DOHH2 (cell line): ENCODE measurements around the gene SNRNP25.

Source experiments
- H3F3A ChIP-seq: fragments of 200-600 bp; sonication (generic), shearing (Covaris generic); 2 replicates; pipeline ENCODE4 v1.6.0; 2016; ENCODE audit warnings: antibody characterized with exemption, mild to moderate bottlenecking; ENCODE audit not compliant: control insufficient read depth, insufficient read depth
- H3K27ac ChIP-seq: fragments of 200-600 bp; sonication (generic); 2 replicates; pipeline ENCODE4 v1.5.1; 2014; ENCODE audit warnings: low read depth, mild to moderate bottlenecking, low read length, moderate library complexity
- H3K27me3 ChIP-seq: fragments of 200-600 bp; sonication (generic); 2 replicates; pipeline ENCODE4 v1.6.1; 2014; ENCODE audit warnings: mild to moderate bottlenecking, low read length, mixed read lengths; ENCODE audit not compliant: control insufficient read depth
- H3K36me3 ChIP-seq: fragments of 200-600 bp; sonication (generic); 2 replicates; pipeline ENCODE4 v1.6.1; 2014; ENCODE audit warnings: mild to moderate bottlenecking, low read length, moderate library complexity, mixed read lengths; ENCODE audit not compliant: control insufficient read depth
- H3K4me1 ChIP-seq: fragments of 200-600 bp; sonication (generic); 2 replicates; pipeline ENCODE4 v1.6.1; 2014; ENCODE audit warnings: mild to moderate bottlenecking, low read length, mixed read lengths; ENCODE audit not compliant: control insufficient read depth
- H3K4me2 ChIP-seq: fragments of 200-600 bp; sonication (generic); 2 replicates; pipeline ENCODE4 v1.6.0; 2014; ENCODE audit warnings: mild to moderate bottlenecking, low read length, moderate library complexity
- H3K4me3 ChIP-seq: fragments of 200-600 bp; sonication (generic); 2 replicates; pipeline ENCODE4 v1.5.1; 2014; ENCODE audit warnings: mild to moderate bottlenecking, low read length, mixed read lengths
- H3K79me2 ChIP-seq: fragments of 200-600 bp; sonication (generic); 2 replicates; pipeline ENCODE4 v1.6.1; 2014; ENCODE audit warnings: mild to moderate bottlenecking, low read length, mixed read lengths; ENCODE audit not compliant: control insufficient read depth
- H3K9me2 ChIP-seq: fragments of 200-600 bp; sonication (generic); replicated peaks from 2 replicates; pipeline ENCODE4 v1.6.1; 2014; ENCODE audit warnings: mild to moderate bottlenecking, low read length, mixed read lengths; ENCODE audit not compliant: control insufficient read depth
- H3K9me3 ChIP-seq: fragments of 200-600 bp; sonication (generic); 2 replicates; pipeline ENCODE4 v1.6.1; 2014; ENCODE audit warnings: antibody characterized with exemption, low read length, mixed read lengths; ENCODE audit not compliant: control insufficient read depth, insufficient read depth
- H4K20me1 ChIP-seq: fragments of 200-600 bp; sonication (generic); 2 replicates; pipeline ENCODE4 v1.6.0; 2014; ENCODE audit warnings: low read depth, mild to moderate bottlenecking, antibody characterized with exemption, low read length, moderate library complexity; ENCODE audit not compliant: control insufficient read depth, insufficient read depth
- EZH2phosphoT487 ChIP-seq: fragments of 200-600 bp; sonication (generic); IDR thresholded peaks from 2 replicates; pipeline ENCODE4 v1.6.1; 2017; ENCODE audit warnings: borderline replicate concordance, mild to moderate bottlenecking, antibody characterized with exemption, low read length, moderate library complexity, mixed read lengths
- TF ChIP-seq, protein P1 (sequence below): fragments of 200-600 bp; sonication (generic); IDR thresholded peaks from one replicate; pipeline ENCODE4 v1.5.1; 2014; ENCODE audit warnings: antibody characterized with exemption, mild to moderate bottlenecking, low read depth, low read length; ENCODE audit not compliant: poor library complexity, severe bottlenecking

Gene SNRNP25

GRCh38 chr16:64914-65255 is 11.3 kb downstream of the SNRNP25 start:
- TF ChIP-seq, protein P1, sequence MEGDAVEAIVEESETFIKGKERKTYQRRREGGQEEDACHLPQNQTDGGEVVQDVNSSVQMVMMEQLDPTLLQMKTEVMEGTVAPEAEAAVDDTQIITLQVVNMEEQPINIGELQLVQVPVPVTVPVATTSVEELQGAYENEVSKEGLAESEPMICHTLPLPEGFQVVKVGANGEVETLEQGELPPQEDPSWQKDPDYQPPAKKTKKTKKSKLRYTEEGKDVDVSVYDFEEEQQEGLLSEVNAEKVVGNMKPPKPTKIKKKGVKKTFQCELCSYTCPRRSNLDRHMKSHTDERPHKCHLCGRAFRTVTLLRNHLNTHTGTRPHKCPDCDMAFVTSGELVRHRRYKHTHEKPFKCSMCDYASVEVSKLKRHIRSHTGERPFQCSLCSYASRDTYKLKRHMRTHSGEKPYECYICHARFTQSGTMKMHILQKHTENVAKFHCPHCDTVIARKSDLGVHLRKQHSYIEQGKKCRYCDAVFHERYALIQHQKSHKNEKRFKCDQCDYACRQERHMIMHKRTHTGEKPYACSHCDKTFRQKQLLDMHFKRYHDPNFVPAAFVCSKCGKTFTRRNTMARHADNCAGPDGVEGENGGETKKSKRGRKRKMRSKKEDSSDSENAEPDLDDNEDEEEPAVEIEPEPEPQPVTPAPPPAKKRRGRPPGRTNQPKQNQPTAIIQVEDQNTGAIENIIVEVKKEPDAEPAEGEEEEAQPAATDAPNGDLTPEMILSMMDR: no peak
- no peak for TF ChIP-seq EZH2phosphoT487
- Histone ChIP-seq H3K79me2 (no peaks in the 10 kb centered on the region), H4K20me1 (no peaks in the 10 kb centered on the region), H3K9me3 (no peaks in the 10 kb centered on the region), H3K9me2 (no peaks in the 10 kb centered on the region), H3K36me3 (no peaks in the 10 kb centered on the region), H3F3A (no peaks in the 10 kb centered on the region), H3K27me3 (peaks cover 21% of the 10 kb centered on the region), H3K4me3 (no peak overlapping the region), H3K27ac (no peak overlapping the region), H3K4me1 (no peaks in the 10 kb centered on the region), H3K4me2 (no peak overlapping the region)

- no peak overlapping the region for H3K4me2 ChIP-seq
- H3K4me1 ChIP-seq: no peaks in the 10 kb centered on the region
- no peaks in the 10 kb centered on the region for H3K36me3 ChIP-seq
- H3K9me3 ChIP-seq: no peaks in the 10 kb centered on the region
- no peak overlapping the region for H3K27ac ChIP-seq
- TF ChIP-seq, protein P1: peak; percentile 94
- no peak for TF ChIP-seq EZH2phosphoT487
- no peaks in the 10 kb centered on the region for H3K79me2 ChIP-seq
- no peaks in the 10 kb centered on the region for H3K9me2 ChIP-seq
- H3K4me3 ChIP-seq: no peak overlapping the region
- no peaks in the 10 kb centered on the region for H4K20me1 ChIP-seq
- peaks cover 29% of the 10 kb centered on the region for H3K27me3 ChIP-seq
- H3F3A ChIP-seq: no peaks in the 10 kb centered on the region
Observed at GRCh38 chr16:65745-66144, 12.1 kb downstream of the SNRNP25 start.

GRCh38 chr16:66309-67182 is 12.9 kb downstream of the SNRNP25 start:
- Histone ChIP-seq H3K27ac (no peak overlapping the region), H3K79me2 (no peaks in the 10 kb centered on the region), H3K9me3 (no peaks in the 10 kb centered on the region), H3F3A (no peaks in the 10 kb centered on the region), H3K4me3 (no peak overlapping the region), H3K4me1 (no peaks in the 10 kb centered on the region), H3K9me2 (no peaks in the 10 kb centered on the region), H4K20me1 (no peaks in the 10 kb centered on the region), H3K36me3 (no peaks in the 10 kb centered on the region), H3K27me3 (peaks cover 37% of the 10 kb centered on the region), H3K4me2 (no peak overlapping the region)
- no peak for TF ChIP-seq EZH2phosphoT487
- TF ChIP-seq, protein P1: no peak
